MM.1S (cell line): ENCODE results near the gene MFSD2A.

ENCODE experiments used
- DNase-seq: peaks from one replicate; pipeline ENCODE4 v3.0.0-alpha.2; 2015
- H2AFZ ChIP-seq: fragments of 300-600 bp; sonication (generic); 2 replicates; pipeline ENCODE4 v1.6.0; 2016; ENCODE audit warnings: antibody characterized with exemption, low read length
- H3F3A ChIP-seq: fragments of 300-600 bp; sonication (generic); 2 replicates; pipeline ENCODE4 v1.6.1; 2016; ENCODE audit warnings: mild to moderate bottlenecking, antibody characterized with exemption, low read length, moderate library complexity, mixed read lengths; ENCODE audit not compliant: insufficient read depth
- H3K27ac ChIP-seq: fragments of 300-600 bp; sonication (generic); 2 replicates; pipeline ENCODE4 v1.5.1; 2016; ENCODE audit warnings: mild to moderate bottlenecking, low read length
- H3K27me3 ChIP-seq: fragments of 300-600 bp; sonication (generic); replicated peaks from 2 replicates; pipeline ENCODE4 v1.6.0; 2016; ENCODE audit warnings: low read length; ENCODE audit not compliant: insufficient read depth
- H3K36me3 ChIP-seq: fragments of 300-600 bp; sonication (generic); replicated peaks from 2 replicates; pipeline ENCODE4 v1.6.1; 2016; ENCODE audit warnings: mild to moderate bottlenecking, low read length, mixed read lengths; ENCODE audit not compliant: insufficient read depth
- H3K4me1 ChIP-seq: fragments of 300-600 bp; sonication (generic); 2 replicates; pipeline ENCODE4 v1.6.1; 2016; ENCODE audit warnings: low read length, mixed read lengths
- H3K4me2 ChIP-seq: fragments of 300-600 bp; sonication (generic); 2 replicates; pipeline ENCODE4 v1.6.0; 2016; ENCODE audit warnings: low read depth, low read length
- H3K4me3 ChIP-seq: fragments of 300-600 bp; sonication (generic); 2 replicates; pipeline ENCODE4 v1.5.1; 2016; ENCODE audit warnings: low read length, mixed read lengths
- H3K79me2 ChIP-seq: fragments of 300-600 bp; sonication (generic); 2 replicates; pipeline ENCODE4 v1.6.1; 2016; ENCODE audit warnings: mixed run types, low read length, mixed read lengths
- H3K9ac ChIP-seq: fragments of 300-600 bp; sonication (generic); 2 replicates; pipeline ENCODE4 v1.6.1; 2016; ENCODE audit warnings: low read length, mixed read lengths
- H3K9me2 ChIP-seq: fragments of 300-600 bp; sonication (generic); replicated peaks from 2 replicates; pipeline ENCODE4 v1.6.1; 2016; ENCODE audit warnings: mild to moderate bottlenecking, low read length, mixed read lengths; ENCODE audit not compliant: insufficient read depth
- H3K9me3 ChIP-seq: fragments of 300-600 bp; sonication (generic); replicated peaks from 2 replicates; pipeline ENCODE4 v1.6.1; 2016; ENCODE audit warnings: mild to moderate bottlenecking, low read length, mixed read lengths; ENCODE audit not compliant: insufficient read depth
- H4K20me1 ChIP-seq: fragments of 300-600 bp; sonication (generic); 2 replicates; pipeline ENCODE4 v1.6.1; 2016; ENCODE audit warnings: mild to moderate bottlenecking, low read length, moderate library complexity, mixed read lengths; ENCODE audit not compliant: insufficient read depth
- CTCF ChIP-seq: fragments of 300-600 bp; sonication (generic); IDR thresholded peaks from 2 replicates; pipeline ENCODE4 v1.5.1; 2016; ENCODE audit warnings: antibody characterized with exemption, low read length, mixed read lengths
- EZH2 ChIP-seq: fragments of 300-600 bp; sonication (generic); optimal IDR thresholded peaks from 2 replicates; pipeline ENCODE3; 2017; ENCODE audit warnings: low read depth, mild to moderate bottlenecking, antibody characterized with exemption, low read length, mixed read lengths
- EZH2phosphoT487 ChIP-seq: fragments of 300-600 bp; sonication (generic); IDR thresholded peaks from 2 replicates; pipeline ENCODE4 v1.6.1; 2018; ENCODE audit warnings: antibody characterized with exemption, low read length

MFSD2A gene

GRCh38 chr1:39987869-39988268 lies 32.9 kb downstream of the MFSD2A start:
- Histone ChIP-seq H3K4me2 (no peak overlapping the region), H3K27me3 (no peaks in the 10 kb centered on the region), H3K4me3 (no peak overlapping the region), H3K9me3 (no peaks in the 10 kb centered on the region), H3K9me2 (no peaks in the 10 kb centered on the region), H3K36me3 (no peaks in the 10 kb centered on the region), H3K27ac (no peak overlapping the region), H2AFZ (no peak overlapping the region), H3K9ac (no peak overlapping the region), H3F3A (no peaks in the 10 kb centered on the region), H4K20me1 (no peaks in the 10 kb centered on the region), H3K79me2 (no peaks in the 10 kb centered on the region), H3K4me1 (no peaks in the 10 kb centered on the region)
- no peak for DNase-seq
- no peak for TF ChIP-seq EZH2phosphoT487
- TF ChIP-seq CTCF: no peak
- TF ChIP-seq EZH2: no peak

GRCh38 chr1:39988618-39989343 lies 33.8 kb downstream of the MFSD2A start:
- Histone ChIP-seq H4K20me1 (no peaks in the 10 kb centered on the region), H3K27me3 (no peaks in the 10 kb centered on the region), H3K36me3 (no peaks in the 10 kb centered on the region), H2AFZ (no peak overlapping the region), H3K9ac (no peak overlapping the region), H3K4me3 (no peak overlapping the region), H3K4me1 (no peaks in the 10 kb centered on the region), H3K79me2 (no peaks in the 10 kb centered on the region), H3K9me2 (no peaks in the 10 kb centered on the region), H3K4me2 (no peak overlapping the region), H3K9me3 (no peaks in the 10 kb centered on the region), H3K27ac (no peak overlapping the region), H3F3A (no peaks in the 10 kb centered on the region)
- no peak for TF ChIP-seq EZH2
- TF ChIP-seq EZH2phosphoT487: no peak
- TF ChIP-seq CTCF: no peak
- no peak for DNase-seq

- no peaks in the 10 kb centered on the region for H3K36me3 ChIP-seq
- no peak overlapping the region for H3K27ac ChIP-seq
- H4K20me1 ChIP-seq: no peaks in the 10 kb centered on the region
- H3K27me3 ChIP-seq: no peaks in the 10 kb centered on the region
- H3K79me2 ChIP-seq: no peaks in the 10 kb centered on the region
- no peaks in the 10 kb centered on the region for H3K4me1 ChIP-seq
- H3K4me2 ChIP-seq: no peak overlapping the region
- no peak for DNase-seq
- H3K9ac ChIP-seq: no peak overlapping the region
- no peak for TF ChIP-seq CTCF
- no peak for TF ChIP-seq EZH2phosphoT487
- no peak for TF ChIP-seq EZH2
- H3K9me2 ChIP-seq: no peaks in the 10 kb centered on the region
- no peak overlapping the region for H2AFZ ChIP-seq
- no peaks in the 10 kb centered on the region for H3F3A ChIP-seq
- no peak overlapping the region for H3K4me3 ChIP-seq
- no peaks in the 10 kb centered on the region for H3K9me3 ChIP-seq
Measured at GRCh38 chr1:39990428-39990827, 35.5 kb downstream of the MFSD2A start.
